Activated CD8-positive, alpha-beta T cell treated with anti-CD3 and anti-CD28 coated beads for 36 hours (primary cell): ENCODE data around the gene CFAP299. TPM values are rescaled to one million over a fixed set of nuclear protein-coding genes. Genes with fewer than 3 reads are reported as not detected.

Experiments
- ATAC-seq: fragments of 200-7000 bp; cut with Tn5 transposase; one replicate; pipeline ENCODE4 v1.10.0; 2021; ENCODE audit warnings: mild to moderate bottlenecking, moderate library complexity
- CTCF ChIA-PET: fragments of 350-600 bp; sonication (Branson Sonifier 250); formaldehyde crosslinking; loops from one replicate; lab custom pipeline; 2021; ENCODE audit warnings: antibody characterized with exemption; lab: Charles Lee
- POLR2A ChIA-PET: fragments of 350-600 bp; sonication (Branson Sonifier 250); formaldehyde crosslinking; loops from one replicate; lab custom pipeline; 2021; ENCODE audit warnings: antibody characterized with exemption; lab: Charles Lee
- DNase-seq: peaks from one replicate; pipeline ENCODE4 v3.0.0-alpha.2; 2020
- H3K27ac Mint-ChIP-seq: one replicate; pipeline ENCODE4 v1.8.0; 2021; ENCODE audit warnings: mild to moderate bottlenecking, mixed read lengths
- H3K27me3 Mint-ChIP-seq: one replicate; pipeline ENCODE4 v1.8.0; 2021; ENCODE audit warnings: mixed read lengths
- H3K36me3 Mint-ChIP-seq: one replicate; pipeline ENCODE4 v1.8.0; 2021; ENCODE audit warnings: low read depth, mixed read lengths
- H3K4me1 Mint-ChIP-seq: one replicate; pipeline ENCODE4 v1.8.0; 2021; ENCODE audit warnings: low read depth, mixed read lengths
- H3K4me3 Mint-ChIP-seq: one replicate; pipeline ENCODE4 v1.8.0; 2021; ENCODE audit warnings: mild to moderate bottlenecking, moderate library complexity, mixed read lengths
- H3K9me3 Mint-ChIP-seq: one replicate; pipeline ENCODE4 v1.8.0; 2021; ENCODE audit warnings: mixed read lengths
- CTCF ChIP-seq: fragments of 200-600 bp; IDR thresholded peaks from one replicate; pipeline ENCODE4 v1.8.0; 2022; ENCODE audit warnings: antibody characterized with exemption, mild to moderate bottlenecking
- intact Hi-C: fragments of 100-400 bp; cut with micrococcal nuclease; formaldehyde crosslinking; loops from one replicate; pipeline ENCODE4 v1.10.0; 2022
- total RNA-seq, 2 experiments: library from RNA; stranded (reverse); gene quantifications; one replicate each; pipeline ENCODE4 v1.2.3, GENCODE V29; 2021

Gene CFAP299
- total RNA-seq, 2 experiments from 2014 or later = not detected

- no peak overlapping the region for H3K27ac Mint-ChIP-seq
- no peak for TF ChIP-seq CTCF
- no peak overlapping the region for H3K4me3 Mint-ChIP-seq
- ChIA-PET CTCF (no interaction called here), POLR2A (no interaction called here)
- H3K27me3 Mint-ChIP-seq = no peaks in the 10 kb centered on the region
- no peaks in the 10 kb centered on the region for H3K9me3 Mint-ChIP-seq
- no peaks in the 10 kb centered on the region for H3K36me3 Mint-ChIP-seq
- DNase-seq = no peak
- intact Hi-C loops = no loop called here
- H3K4me1 Mint-ChIP-seq = no peaks in the 10 kb centered on the region
- ATAC-seq = no peak
Measured at GRCh38 chr4:80532674-80533333, 197.3 kb downstream of the CFAP299 start.

GRCh38 chr4:80535551-80535950 lies 200.0 kb downstream of the CFAP299 start:
- ATAC-seq = no peak

GRCh38 chr4:80538276-80538926 lies 202.9 kb downstream of the CFAP299 start:
- ChIA-PET CTCF (interaction anchor here (1.0 to 1.3 kb wide), 2 partner anchors 31 to 176 kb away, joined by 3 read pairs; no protein-coding TSS in a partner anchor), POLR2A (interaction anchor here (0.8 kb wide), 1 partner anchor 8 kb away, joined by 3 read pairs; no protein-coding TSS in a partner anchor)
- Mint-ChIP-seq H3K4me3 (no peak overlapping the region), H3K9me3 (no peaks in the 10 kb centered on the region), H3K36me3 (no peaks in the 10 kb centered on the region), H3K4me1 (peaks cover 20% of the 10 kb centered on the region), H3K27me3 (peaks cover 5% of the 10 kb centered on the region), H3K27ac (no peak overlapping the region)
- no peak for TF ChIP-seq CTCF
- intact Hi-C loops = no loop called here
- ATAC-seq (no peak), DNase-seq (no peak)

More at GRCh38 chr4:80535551-80535950, 200.0 kb downstream of the CFAP299 start:
- Mint-ChIP-seq H3K27ac (no peak overlapping the region), H3K9me3 (no peaks in the 10 kb centered on the region), H3K27me3 (no peaks in the 10 kb centered on the region), H3K4me1 (peaks cover 14% of the 10 kb centered on the region), H3K4me3 (no peak overlapping the region), H3K36me3 (no peaks in the 10 kb centered on the region)
- no peak for TF ChIP-seq CTCF
- DNase-seq = no peak
- ChIA-PET POLR2A (no interaction called here), CTCF (no interaction called here)
- intact Hi-C loops = no loop called here

GRCh38 chr4:80539190-80539589 lies 203.7 kb downstream of the CFAP299 start:
- Mint-ChIP-seq H3K27ac (no peak overlapping the region), H3K9me3 (no peaks in the 10 kb centered on the region), H3K36me3 (no peaks in the 10 kb centered on the region), H3K4me3 (no peak overlapping the region), H3K27me3 (peaks cover 6% of the 10 kb centered on the region), H3K4me1 (peaks cover 20% of the 10 kb centered on the region)
- ChIA-PET POLR2A (interaction anchor here (0.8 kb wide), 1 partner anchor 9 kb away, joined by 3 read pairs; no protein-coding TSS in a partner anchor), CTCF (no interaction called here)
- ATAC-seq (no peak), DNase-seq (no peak)
- intact Hi-C loops = no loop called here
- no peak for TF ChIP-seq CTCF

- CTCF ChIA-PET = no interaction called here
- intact Hi-C loops = no loop called here
- no peak overlapping the region for H3K27ac Mint-ChIP-seq
- DNase-seq (no peak), ATAC-seq (peak; percentile 45)
- H3K9me3 Mint-ChIP-seq = no peaks in the 10 kb centered on the region
- H3K4me3 Mint-ChIP-seq = no peak overlapping the region
- peaks cover 1% of the 10 kb centered on the region for H3K36me3 Mint-ChIP-seq
- H3K4me1 Mint-ChIP-seq = peaks cover 20% of the 10 kb centered on the region
- TF ChIP-seq CTCF = no peak
- POLR2A ChIA-PET = no interaction called here
- H3K27me3 Mint-ChIP-seq = peaks cover 8% of the 10 kb centered on the region
Measured at GRCh38 chr4:80540349-80540748, 204.8 kb downstream of the CFAP299 start.
